HL-60 (cell line): ENCODE data around the gene TNRC18.

Experiments
- DNase-seq, 2 experiments: peaks; one replicate each; pipeline ENCODE4 v3.0.0-alpha.2; 2010 to 2020; ENCODE audit warnings: low read depth in 1 of 2, low spot score in 1 of 2
- H3K27ac ChIP-seq: fragments of 250-450 bp; sonication (Bioruptor Pico); replicated peaks from 2 replicates; pipeline ENCODE4 v1.5.1; 2020; ENCODE audit warnings: mild to moderate bottlenecking, moderate library complexity
- H3K27me3 ChIP-seq: fragments of 250-450 bp; sonication (Bioruptor Pico); 2 replicates; pipeline ENCODE4 v1.5.1; 2021; ENCODE audit warnings: mild to moderate bottlenecking, moderate library complexity; ENCODE audit not compliant: insufficient read depth, poor library complexity, severe bottlenecking
- H3K4me3 ChIP-seq: replicated peaks from 2 replicates; pipeline ENCODE4 v1.5.1; 2011; ENCODE audit warnings: mild to moderate bottlenecking, control low read depth, low read length; ENCODE audit not compliant: insufficient read depth
- CTCF ChIP-seq: IDR thresholded peaks from one replicate; pipeline ENCODE4 v1.5.1; 2011; ENCODE audit warnings: low read length, control low read depth, inconsistent platforms; ENCODE audit not compliant: insufficient read depth
- GABPA ChIP-seq: IDR thresholded peaks from 2 replicates; pipeline ENCODE4 v1.6.1; 2012; ENCODE audit warnings: low read depth
- POLR2AphosphoS5 ChIP-seq: IDR thresholded peaks from 2 replicates; pipeline ENCODE4 v1.6.1; 2012; ENCODE audit warnings: low read depth
- SPI1 ChIP-seq: IDR thresholded peaks from 2 replicates; pipeline ENCODE4 v1.6.1; 2012; ENCODE audit warnings: low read depth, mild to moderate bottlenecking, borderline replicate concordance
- TF ChIP-seq, protein P1 (sequence below): IDR thresholded peaks from 2 replicates; pipeline ENCODE4 v1.6.1; 2012; ENCODE audit warnings: low read depth; ENCODE audit not compliant: insufficient replicate concordance

The TNRC18 gene

DNA sequence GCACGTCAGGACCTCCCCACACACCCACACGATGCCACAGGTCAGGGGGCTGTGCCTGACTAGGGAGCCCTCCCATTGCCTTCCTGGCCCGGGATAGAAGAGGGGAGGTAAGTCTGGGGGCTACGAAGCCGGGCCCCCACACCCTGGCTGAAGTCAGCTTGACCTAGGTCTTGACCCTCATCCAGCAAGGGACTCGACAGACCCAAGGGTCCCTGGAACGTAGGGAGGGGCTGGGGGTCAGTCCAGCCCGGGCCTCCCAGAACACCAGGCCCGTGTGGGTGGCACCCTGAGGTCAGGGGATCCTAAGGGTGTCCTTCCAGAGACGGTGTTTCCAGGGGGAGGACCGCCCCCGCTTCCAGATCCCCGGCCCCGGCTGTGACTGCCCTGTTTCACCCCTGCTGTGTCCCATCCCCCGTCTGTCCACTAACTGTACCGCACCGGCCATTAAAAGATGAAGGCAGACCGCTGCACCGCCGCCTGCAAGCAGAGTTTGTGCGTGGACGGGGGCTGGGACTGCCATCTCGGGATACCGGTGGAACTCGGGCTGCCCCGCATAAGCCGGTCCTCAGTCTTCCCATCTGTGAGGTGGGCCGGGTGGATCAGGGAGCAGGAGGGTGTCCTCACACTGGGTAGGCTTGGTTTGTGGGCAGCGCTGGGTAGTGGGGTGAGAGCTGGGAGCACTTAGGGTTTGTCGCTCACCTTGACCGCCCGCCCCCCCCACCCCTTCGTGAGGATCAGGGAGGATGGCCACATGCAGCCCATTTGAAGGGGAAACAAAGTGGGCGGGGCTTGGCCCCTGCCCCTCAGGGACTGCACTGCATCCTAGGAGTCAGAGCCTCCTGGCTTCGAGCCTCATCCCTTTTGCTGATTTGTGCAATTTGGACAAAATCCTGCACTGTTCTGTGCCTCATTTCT, 119.8 kb downstream of the TNRC18 start:
- no peak overlapping the region for H3K27ac ChIP-seq
- no peak overlapping the region for H3K4me3 ChIP-seq
- H3K27me3 ChIP-seq, result peaks cover 5% of the 10 kb centered on the region
- TF ChIP-seq, protein P1, sequence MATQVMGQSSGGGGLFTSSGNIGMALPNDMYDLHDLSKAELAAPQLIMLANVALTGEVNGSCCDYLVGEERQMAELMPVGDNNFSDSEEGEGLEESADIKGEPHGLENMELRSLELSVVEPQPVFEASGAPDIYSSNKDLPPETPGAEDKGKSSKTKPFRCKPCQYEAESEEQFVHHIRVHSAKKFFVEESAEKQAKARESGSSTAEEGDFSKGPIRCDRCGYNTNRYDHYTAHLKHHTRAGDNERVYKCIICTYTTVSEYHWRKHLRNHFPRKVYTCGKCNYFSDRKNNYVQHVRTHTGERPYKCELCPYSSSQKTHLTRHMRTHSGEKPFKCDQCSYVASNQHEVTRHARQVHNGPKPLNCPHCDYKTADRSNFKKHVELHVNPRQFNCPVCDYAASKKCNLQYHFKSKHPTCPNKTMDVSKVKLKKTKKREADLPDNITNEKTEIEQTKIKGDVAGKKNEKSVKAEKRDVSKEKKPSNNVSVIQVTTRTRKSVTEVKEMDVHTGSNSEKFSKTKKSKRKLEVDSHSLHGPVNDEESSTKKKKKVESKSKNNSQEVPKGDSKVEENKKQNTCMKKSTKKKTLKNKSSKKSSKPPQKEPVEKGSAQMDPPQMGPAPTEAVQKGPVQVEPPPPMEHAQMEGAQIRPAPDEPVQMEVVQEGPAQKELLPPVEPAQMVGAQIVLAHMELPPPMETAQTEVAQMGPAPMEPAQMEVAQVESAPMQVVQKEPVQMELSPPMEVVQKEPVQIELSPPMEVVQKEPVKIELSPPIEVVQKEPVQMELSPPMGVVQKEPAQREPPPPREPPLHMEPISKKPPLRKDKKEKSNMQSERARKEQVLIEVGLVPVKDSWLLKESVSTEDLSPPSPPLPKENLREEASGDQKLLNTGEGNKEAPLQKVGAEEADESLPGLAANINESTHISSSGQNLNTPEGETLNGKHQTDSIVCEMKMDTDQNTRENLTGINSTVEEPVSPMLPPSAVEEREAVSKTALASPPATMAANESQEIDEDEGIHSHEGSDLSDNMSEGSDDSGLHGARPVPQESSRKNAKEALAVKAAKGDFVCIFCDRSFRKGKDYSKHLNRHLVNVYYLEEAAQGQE, result no peak
- no peak for TF ChIP-seq POLR2AphosphoS5
- TF ChIP-seq GABPA, result no peak
- no peak for TF ChIP-seq CTCF
- no peak for TF ChIP-seq SPI1
- no peak for DNase-seq

DNA sequence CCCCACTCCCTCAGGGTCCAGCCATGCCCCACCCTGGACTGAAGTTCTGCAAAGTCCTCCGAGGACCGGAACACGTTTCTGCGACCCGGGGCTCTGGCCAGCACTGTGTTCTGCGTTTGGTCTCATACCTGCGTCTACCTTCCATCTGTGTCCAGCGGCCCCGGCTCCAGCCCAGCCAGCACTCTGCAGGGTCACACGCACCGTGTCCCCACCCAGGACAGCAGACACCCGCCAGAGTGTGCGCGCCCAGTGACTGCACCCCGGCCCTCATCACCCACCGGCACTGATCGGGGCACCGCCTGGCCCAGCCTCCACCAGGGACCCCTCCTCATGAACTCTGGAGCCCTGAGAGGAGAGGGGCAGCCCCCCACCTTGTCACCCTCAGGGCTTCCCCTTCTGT, 120.6 kb downstream of the TNRC18 start:
- DNase-seq, result no peak

GRCh38 chr7:5302577-5302976, 121.1 kb downstream of the TNRC18 start:
- H3K27ac ChIP-seq, result no peak overlapping the region
- no peak overlapping the region for H3K4me3 ChIP-seq
- no peak for TF ChIP-seq POLR2AphosphoS5
- no peak for TF ChIP-seq SPI1
- TF ChIP-seq, protein P1, result no peak
- TF ChIP-seq CTCF, result no peak
- no peak for TF ChIP-seq GABPA
- no peak for DNase-seq
- H3K27me3 ChIP-seq, result peaks cover 5% of the 10 kb centered on the region

More for the DNA sequence above, 120.6 kb downstream of the TNRC18 start:
- peaks cover 5% of the 10 kb centered on the region for H3K27me3 ChIP-seq
- TF ChIP-seq SPI1 (no peak), GABPA (no peak)
- H3K27ac ChIP-seq, result no peak overlapping the region
- no peak overlapping the region for H3K4me3 ChIP-seq

DNA sequence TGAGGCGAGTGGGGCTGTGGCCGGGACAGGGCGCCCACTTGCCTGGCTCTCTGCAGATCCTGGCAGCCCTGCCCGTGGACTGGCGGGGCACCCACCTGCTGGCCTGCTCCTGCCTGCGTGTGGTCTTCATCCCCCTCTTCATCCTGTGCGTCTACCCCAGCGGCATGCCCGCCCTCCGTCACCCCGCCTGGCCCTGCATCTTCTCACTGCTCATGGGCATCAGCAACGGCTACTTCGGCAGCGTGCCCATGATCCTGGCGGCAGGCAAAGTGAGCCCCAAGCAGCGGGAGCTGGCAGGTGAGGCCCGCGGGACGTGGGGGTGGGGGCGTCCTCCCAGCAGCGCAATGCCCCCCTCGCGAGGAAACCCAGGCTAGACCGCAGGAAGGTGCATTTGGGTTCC, 123.3 kb downstream of the TNRC18 start:
- TF ChIP-seq, protein P1, result no peak
- TF ChIP-seq POLR2AphosphoS5 (no peak), CTCF (no peak), SPI1 (no peak), GABPA (no peak)

More for the DNA sequence above, 123.3 kb downstream of the TNRC18 start:
- Histone ChIP-seq H3K27me3 (peaks cover 13% of the 10 kb centered on the region), H3K27ac (no peak overlapping the region), H3K4me3 (no peak overlapping the region)
- no peak for DNase-seq
